D721Med (cell line): Measurements from ENCODE around the gene EEF2.
"Not testable (repeated sequence)": the region's sequence is repeated elsewhere in the genome, so short reads cannot be mapped to it uniquely, and the experiment has no call there.

Experiments used
- DNase-seq: peaks from one replicate; pipeline ENCODE4 v3.0.0; 2011; ENCODE audit warnings: low spot score; ENCODE audit not compliant: insufficient read length
- FAIRE-seq: peaks from 2 replicates; lab custom pipeline; 2011; peaks lifted over from hg19 to GRCh38; lab: Jason Lieb, UNC
- CTCF ChIP-seq: IDR thresholded peaks from 2 replicates; pipeline ENCODE4 v1.5.1; 2012; ENCODE audit warnings: mild to moderate bottlenecking, control low read depth; ENCODE audit not compliant: insufficient read depth; ENCODE audit errors: missing control alignments

EEF2 gene

GRCh38 chr19:3942790-3943409 is 42.4 kb downstream of the EEF2 start:
- TF ChIP-seq CTCF = no peak
- DNase-seq = no peak
- no peak for FAIRE-seq

DNA sequence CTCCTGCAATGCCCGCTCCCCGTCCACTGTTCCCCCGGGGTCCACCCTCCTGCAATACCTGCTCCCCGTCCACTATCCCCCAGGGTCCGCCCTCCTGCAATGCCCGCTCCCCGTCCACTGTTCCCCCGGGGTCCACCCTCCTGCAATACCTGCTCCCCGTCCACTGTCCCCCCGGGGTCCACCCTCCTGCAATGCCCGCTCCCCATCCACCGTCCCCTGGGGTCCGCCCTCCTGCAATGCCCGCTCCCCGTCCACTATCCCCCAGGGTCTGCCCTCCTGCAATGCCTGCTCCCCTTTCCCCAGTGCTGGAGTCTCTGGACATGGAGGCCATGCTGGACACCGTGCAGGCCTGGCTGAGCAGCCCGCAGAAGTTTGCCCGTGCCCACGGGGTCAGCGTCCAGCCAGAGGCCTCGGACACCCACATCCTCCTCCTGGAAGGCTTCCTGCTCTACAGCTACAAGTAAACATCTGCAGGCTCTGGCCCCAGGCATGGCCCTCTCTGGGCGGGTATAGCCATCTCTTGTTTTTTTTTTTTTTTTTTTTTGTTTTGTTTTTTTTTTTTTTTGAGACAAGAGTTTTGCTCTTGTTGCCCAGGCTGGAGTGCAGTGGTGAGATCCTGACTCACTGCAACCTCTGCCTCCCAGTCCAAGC is 46.8 kb downstream of the EEF2 start:
- FAIRE-seq, DNase-seq: not testable (repeated sequence)

DNA sequence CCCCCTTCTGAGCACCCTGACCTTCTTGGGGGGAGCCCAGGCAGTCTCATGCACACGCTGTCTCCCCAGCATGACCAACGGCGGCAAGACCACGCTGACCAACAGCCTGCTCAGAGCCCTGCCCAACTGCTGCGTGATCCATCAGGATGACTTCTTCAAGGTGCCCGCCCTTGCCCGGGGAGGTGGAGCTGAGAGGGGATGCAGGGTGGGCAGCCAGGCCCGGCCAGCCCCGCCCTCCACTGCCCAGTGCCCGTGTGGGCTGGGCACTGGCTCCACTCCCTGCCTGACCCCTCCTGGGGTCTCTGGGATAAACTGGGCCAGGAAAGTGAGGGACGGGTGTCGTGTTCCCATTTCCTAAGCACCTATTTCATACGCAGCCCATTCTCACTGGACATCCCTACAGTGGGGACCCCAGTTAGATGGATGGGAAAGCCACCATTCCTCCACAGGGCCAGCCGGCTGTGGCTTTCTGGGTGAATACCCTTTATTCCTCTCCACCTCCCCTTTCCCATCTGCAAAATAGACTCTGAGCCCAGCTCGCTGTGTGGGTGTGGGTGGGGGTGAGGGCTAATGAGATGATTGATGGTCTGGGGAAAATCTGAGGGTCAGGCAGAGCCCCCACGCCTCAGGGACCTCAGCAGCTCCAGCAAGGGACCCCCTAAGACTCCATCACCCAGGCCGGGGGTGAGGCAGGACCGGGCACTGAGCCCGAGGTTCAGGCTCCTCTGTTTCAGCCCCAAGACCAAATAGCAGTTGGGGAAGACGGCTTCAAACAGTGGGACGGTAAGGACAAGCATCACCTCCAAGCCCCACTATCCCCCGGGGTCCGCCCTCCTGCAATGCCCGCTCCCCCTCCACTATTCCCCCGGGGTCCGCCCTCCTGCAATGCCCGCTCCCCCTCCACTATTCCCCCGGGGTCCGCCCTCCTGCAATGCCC is 48.5 kb downstream of the EEF2 start:
- DNase-seq = no peak
- FAIRE-seq = no peak

DNA sequence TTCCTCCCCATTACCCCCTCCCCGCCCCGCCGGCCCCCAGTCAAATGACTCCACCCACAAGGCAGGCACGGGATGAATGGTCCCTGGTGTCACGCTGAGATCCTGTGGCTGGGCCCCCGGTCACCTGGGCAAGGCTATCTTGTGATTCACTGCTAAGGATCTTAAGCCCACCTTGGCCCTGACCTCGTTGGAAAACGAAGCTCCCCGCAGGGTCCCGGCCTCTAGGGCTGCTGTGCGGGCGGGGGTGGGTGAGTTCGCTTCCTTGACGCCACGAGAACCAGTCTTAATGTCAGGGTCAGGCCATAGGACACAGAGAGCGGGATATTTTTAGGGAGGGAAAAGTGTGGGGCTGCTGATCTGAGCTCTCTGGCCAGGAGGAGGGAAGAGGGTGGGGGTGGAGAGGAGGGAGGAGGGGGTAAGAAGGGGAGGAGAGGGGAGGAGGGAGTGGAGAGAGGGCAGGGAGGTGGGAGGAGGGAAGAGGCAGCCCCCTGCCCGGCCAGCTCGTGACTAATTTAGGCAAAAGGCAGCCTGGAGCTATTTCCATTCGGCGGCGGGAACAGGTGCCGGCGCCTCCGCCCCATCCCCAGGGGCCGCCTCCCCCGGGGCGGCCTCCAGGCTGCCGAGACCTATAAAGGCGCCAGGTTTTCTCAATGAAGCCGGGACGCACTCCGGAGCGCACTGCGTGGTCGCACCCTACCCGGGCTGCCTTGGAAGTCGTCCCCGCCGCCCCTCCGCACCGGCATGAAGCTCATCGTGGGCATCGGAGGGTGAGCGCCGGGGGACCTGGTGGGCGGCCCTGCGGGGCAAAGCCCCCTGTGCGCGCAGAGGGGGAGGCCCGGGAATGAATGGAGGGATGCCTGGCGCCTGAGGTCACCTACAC is 52.1 kb downstream of the EEF2 start, which contains the start of gene NMRK2:
Gene NMRK2, plus strand, starts transcription at position 139 of the 880 bp plus-strand sequence. Its CDS starts 603 bp downstream, at position 742.
- no peak for TF ChIP-seq CTCF
- peak; percentile 68 for DNase-seq

More for the DNA sequence above, 48.5 kb downstream of the EEF2 start:
- no peak for TF ChIP-seq CTCF

GRCh38 chr19:3931041-3931440 is 54.2 kb downstream of the EEF2 start:
- DNase-seq = no peak

More for the DNA sequence above, 52.1 kb downstream of the EEF2 start, which contains the start of gene NMRK2:
- FAIRE-seq = no peak

More at GRCh38 chr19:3931041-3931440, 54.2 kb downstream of the EEF2 start:
- TF ChIP-seq CTCF = no peak
- FAIRE-seq = no peak
